Tibial nerve (tissue), 4 donors: ENCODE data around the gene BRI3BP. TPM values are rescaled to one million over a fixed set of nuclear protein-coding genes. Genes with fewer than 3 reads are reported as not detected.
A peak's percentile ranks its signal among the peaks of the same experiment; 100 is the strongest.

ENCODE experiments used
- DNase-seq, 2 donors: peaks; one replicate each; pipeline ENCODE4 v3.0.0-alpha.2; 2019; ENCODE audit warnings: low spot score in 2 of 2
- H3K27ac ChIP-seq, 4 donors: fragments of 200-600 bp; sonication (generic) in 3 of 4; one replicate each; pipeline ENCODE4 v1.5.1; 2017 to 2019; ENCODE audit warnings: mild to moderate bottlenecking in 1 of 4
- H3K27me3 ChIP-seq, 2 donors: fragments of 200-600 bp; sonication (generic) in 1 of 2; one replicate each; pipeline versions ENCODE4 v1.5.1 to v1.6.0; 2017 to 2019
- H3K36me3 ChIP-seq, 3 donors: fragments of 200-600 bp; sonication (generic); one replicate each; pipeline ENCODE4 v1.5.1; 2018 to 2019
- H3K4me1 ChIP-seq, 4 donors: fragments of 200-600 bp; sonication (generic) in 3 of 4; one replicate each; pipeline ENCODE4 v1.5.1; 2017 to 2019
- H3K4me3 ChIP-seq, 4 donors: fragments of 200-600 bp; sonication (generic) in 3 of 4; one replicate each; pipeline ENCODE4 v1.5.1; 2017 to 2019; ENCODE audit warnings: mild to moderate bottlenecking in 1 of 4, moderate library complexity in 1 of 4
- H3K9me3 ChIP-seq, 4 donors: fragments of 200-600 bp; sonication (generic) in 3 of 4; one replicate each; pipeline ENCODE4 v1.5.1; 2017 to 2019
- EP300 ChIP-seq, 2 donors: sonication (generic); formaldehyde crosslinking; IDR thresholded peaks; one replicate each; pipeline ENCODE4 v1.6.1; 2017; ENCODE audit warnings: antibody characterized with exemption in 2 of 2, mild to moderate bottlenecking in 1 of 2
- POLR2A ChIP-seq, 2 donors: fragments of 450-650 bp; IDR thresholded peaks; one replicate each; pipeline ENCODE4 v1.6.1; 2017; ENCODE audit warnings: antibody characterized with exemption in 2 of 2, mild to moderate bottlenecking in 2 of 2, moderate library complexity in 2 of 2
- WGBS, 2 donors: methylation state at CpG; one replicate each; pipeline ENCODE4 v1.1.5; 2018; 5-methylcytosine and 5-hydroxymethylcytosine counted together
- total RNA-seq, 4 donors: library from RNA; depleted of rRNA; stranded (reverse); fragments of >200 nt; gene quantifications; one replicate each; pipeline ENCODE4 v1.1.0, GENCODE V29; 2016
- TF ChIP-seq, protein P1 (sequence below), 5 experiments: fragments of 200-600 bp in 3 of 5; fragments of 450-650 bp in 2 of 5; sonication (generic) in 3 of 5; IDR thresholded peaks; one replicate each; pipeline ENCODE4 v1.5.1; 2016 to 2019; ENCODE audit warnings: antibody characterized with exemption in 5 of 5, mild to moderate bottlenecking in 3 of 5, moderate library complexity in 2 of 5

The BRI3BP gene
- total RNA-seq, 4 donors from 2014 or later = 3.9 to 5.7 (median 4.7) TPM

DNA sequence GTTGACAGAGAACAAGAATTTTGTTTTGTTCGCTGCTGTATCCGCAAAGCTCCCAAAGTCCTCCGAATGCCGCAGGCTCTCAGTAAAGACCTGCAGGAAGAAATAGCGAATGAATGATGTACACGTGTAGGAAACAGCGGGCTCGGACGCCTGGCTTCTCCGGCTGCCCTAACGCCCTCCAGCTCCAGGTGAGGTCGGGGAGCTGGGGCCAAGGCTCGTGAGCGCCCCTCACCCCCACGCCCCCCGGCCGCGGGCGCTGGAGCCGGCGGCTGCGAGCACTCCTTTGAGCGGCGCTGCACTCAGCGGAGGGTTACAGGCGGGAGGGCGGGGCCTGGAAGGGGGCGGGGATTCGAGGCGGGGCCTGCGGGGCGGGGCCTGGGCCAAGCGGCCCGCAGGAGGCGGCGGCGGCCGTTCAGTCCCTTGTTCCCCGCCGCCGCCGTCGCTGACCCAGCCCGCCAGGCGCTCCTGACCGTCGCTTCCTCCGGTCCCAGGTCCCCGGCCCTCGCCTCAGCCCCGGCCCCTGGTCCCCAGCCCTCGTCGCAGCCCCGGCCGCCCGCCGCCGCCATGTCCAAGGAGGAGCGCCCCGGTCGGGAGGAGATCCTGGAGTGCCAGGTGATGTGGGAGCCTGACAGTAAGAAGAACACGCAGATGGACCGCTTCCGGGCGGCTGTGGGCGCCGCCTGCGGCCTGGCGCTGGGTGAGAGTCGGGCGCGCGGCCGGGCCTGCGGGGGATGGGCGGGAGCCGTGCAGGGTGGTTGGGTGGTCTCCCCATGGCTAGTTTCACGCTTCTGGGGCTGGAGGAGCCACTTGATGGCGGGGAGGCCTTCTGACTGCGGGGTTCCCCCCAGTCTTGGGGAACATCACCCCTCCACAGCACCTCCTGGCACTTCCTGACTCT is 71.8 kb downstream of the BRI3BP start, which contains the start of gene AACS:
AACS (plus strand) TSS at position 415 of the 898 bp plus-strand sequence; CDS start at position 565, 150 bp downstream.
- DNase-seq = peak; percentile 59 to 68
- H3K27ac ChIP-seq = peak within 1 kb of the TSS; percentile 47 to 79 (median 70)
- H3K4me3 ChIP-seq = peak within 1 kb of the TSS; percentile 63 to 94 (median 80)
- 0 to 1% methylated on average over 42 to 53 of the region's 80 CpGs for WGBS, 2 donors
- peaks cover 0 to 7% (median 0%) of the 10 kb centered on the region in 3 donors for H3K36me3 ChIP-seq
- no peaks in the 10 kb centered on the region for H3K9me3 ChIP-seq
- H3K27me3 ChIP-seq = no peaks in the 10 kb centered on the region
- TF ChIP-seq, protein P1, sequence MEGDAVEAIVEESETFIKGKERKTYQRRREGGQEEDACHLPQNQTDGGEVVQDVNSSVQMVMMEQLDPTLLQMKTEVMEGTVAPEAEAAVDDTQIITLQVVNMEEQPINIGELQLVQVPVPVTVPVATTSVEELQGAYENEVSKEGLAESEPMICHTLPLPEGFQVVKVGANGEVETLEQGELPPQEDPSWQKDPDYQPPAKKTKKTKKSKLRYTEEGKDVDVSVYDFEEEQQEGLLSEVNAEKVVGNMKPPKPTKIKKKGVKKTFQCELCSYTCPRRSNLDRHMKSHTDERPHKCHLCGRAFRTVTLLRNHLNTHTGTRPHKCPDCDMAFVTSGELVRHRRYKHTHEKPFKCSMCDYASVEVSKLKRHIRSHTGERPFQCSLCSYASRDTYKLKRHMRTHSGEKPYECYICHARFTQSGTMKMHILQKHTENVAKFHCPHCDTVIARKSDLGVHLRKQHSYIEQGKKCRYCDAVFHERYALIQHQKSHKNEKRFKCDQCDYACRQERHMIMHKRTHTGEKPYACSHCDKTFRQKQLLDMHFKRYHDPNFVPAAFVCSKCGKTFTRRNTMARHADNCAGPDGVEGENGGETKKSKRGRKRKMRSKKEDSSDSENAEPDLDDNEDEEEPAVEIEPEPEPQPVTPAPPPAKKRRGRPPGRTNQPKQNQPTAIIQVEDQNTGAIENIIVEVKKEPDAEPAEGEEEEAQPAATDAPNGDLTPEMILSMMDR (IDR thresholded peaks at IDR 0.05) = peak in 2 of 5 experiments; percentile 22 to 25
- peak in 1 of 2 donors; percentile 51 for TF ChIP-seq EP300 (IDR thresholded peaks at IDR 0.05)
- peak in 1 of 2 donors; percentile 62 for TF ChIP-seq POLR2A (IDR thresholded peaks at IDR 0.05)
- H3K4me1 ChIP-seq = peaks cover 0 to 27% (median 11%) of the 10 kb centered on the region in 4 donors

DNA sequence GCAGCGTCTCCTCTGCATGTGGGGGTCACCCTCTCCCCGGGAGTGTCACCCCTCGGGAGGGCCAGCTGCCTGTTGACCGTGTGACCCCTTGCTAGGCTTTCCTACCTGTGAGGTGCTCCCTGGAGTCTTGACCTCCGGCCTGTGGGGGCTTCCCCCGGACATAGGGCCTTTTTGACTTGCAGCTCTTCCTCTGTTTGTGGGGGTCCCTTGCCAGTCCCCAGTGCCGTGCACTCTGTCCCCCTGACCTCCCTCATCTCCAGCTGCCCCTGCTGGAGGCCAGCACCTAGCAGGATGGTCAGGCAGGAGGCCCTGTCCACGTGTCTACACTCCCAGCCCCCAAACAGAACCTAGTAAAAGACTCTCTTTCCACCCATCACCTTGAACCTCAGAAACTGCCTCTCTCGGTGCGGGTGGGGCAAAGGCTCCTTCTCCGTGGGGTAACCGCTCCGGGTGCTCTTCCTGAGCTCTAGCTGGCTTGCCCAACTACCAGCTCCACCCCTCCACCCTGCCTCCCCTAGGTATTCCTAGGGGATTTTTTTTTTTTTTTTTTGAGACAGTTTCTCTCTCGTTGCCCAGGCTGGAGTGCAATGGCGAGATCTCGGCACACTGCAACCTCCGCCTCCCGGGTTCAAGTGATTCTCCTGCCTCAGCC is 72.6 kb downstream of the BRI3BP start:
- H3K4me3 ChIP-seq = peak overlapping the region; percentile 63 to 94 (median 80)
- H3K9me3 ChIP-seq = no peaks in the 10 kb centered on the region
- H3K4me1 ChIP-seq = peaks cover 0 to 27% (median 11%) of the 10 kb centered on the region in 4 donors
- peak overlapping the region in 3 of 4 donors; percentile 60 to 79 (median 79) for H3K27ac ChIP-seq
- DNase-seq = no peak
- TF ChIP-seq POLR2A (IDR thresholded peaks at IDR 0.05) = no peak
- TF ChIP-seq, protein P1 (IDR thresholded peaks at IDR 0.05) = no peak
- TF ChIP-seq EP300 (IDR thresholded peaks at IDR 0.05) = no peak
- peaks cover 0 to 8% (median 0%) of the 10 kb centered on the region in 3 donors for H3K36me3 ChIP-seq
- 50 to 51% methylated on average over 18 of the region's 18 CpGs for WGBS, 2 donors
- no peaks in the 10 kb centered on the region for H3K27me3 ChIP-seq

DNA sequence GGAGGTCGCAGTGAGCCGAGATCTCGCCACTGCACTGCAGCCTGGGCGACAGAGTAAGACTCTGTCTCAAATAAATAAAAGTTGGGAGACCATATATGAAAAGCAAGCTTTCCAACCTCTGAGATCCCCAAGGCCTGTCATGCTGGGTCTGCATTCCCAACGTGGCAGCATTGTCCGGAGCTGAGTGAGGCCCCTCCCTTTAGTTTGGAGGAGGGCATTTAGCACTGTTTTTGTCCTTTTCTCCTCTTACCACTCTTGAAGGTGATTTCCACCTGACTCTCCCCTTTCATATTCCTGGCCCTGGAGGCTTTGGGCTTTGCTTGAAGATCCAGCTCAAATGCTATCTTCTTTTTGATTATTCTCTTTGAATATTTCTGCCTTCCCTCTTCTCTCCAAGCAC is 74.9 kb downstream of the BRI3BP start:
- TF ChIP-seq POLR2A (IDR thresholded peaks at IDR 0.05) (no peak), EP300 (IDR thresholded peaks at IDR 0.05) (no peak)
- TF ChIP-seq, protein P1 (IDR thresholded peaks at IDR 0.05) = no peak
- H3K27ac ChIP-seq = no peak overlapping the region
- no peak for DNase-seq
- H3K36me3 ChIP-seq = peaks cover 0 to 14% (median 0%) of the 10 kb centered on the region in 3 donors
- H3K27me3 ChIP-seq = no peaks in the 10 kb centered on the region
- peaks cover 0 to 27% (median 11%) of the 10 kb centered on the region in 4 donors for H3K4me1 ChIP-seq
- 74 to 78% methylated on average over 6 of the region's 6 CpGs for WGBS, 2 donors
- no peaks in the 10 kb centered on the region for H3K9me3 ChIP-seq
- H3K4me3 ChIP-seq = no peak overlapping the region

DNA sequence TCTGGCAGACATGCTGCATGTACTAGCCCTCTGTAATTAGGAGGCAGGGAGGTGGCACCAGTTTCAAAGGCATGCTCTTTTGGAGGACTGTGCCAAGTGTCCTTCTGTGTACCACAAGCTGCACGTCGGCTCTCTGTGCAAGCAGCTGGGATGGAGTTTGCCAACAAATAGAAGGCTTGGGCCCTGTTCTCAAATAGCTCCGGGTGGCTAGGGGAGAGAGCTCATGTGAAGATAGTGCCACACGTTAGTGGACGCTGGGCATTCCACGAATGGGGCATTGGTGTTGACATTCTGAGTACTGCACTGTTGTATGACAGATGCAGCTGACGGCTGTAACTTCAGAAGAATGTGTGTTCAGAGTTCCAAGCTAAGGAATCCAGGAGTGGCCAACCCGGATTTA is 76.2 kb downstream of the BRI3BP start:
- DNase-seq = no peak
- Histone ChIP-seq H3K4me3 (no peak overlapping the region), H3K36me3 (peaks cover 0 to 14% (median 0%) of the 10 kb centered on the region in 3 donors), H3K27ac (no peak overlapping the region), H3K9me3 (no peaks in the 10 kb centered on the region), H3K4me1 (peaks cover 0 to 24% (median 9%) of the 10 kb centered on the region in 4 donors), H3K27me3 (no peaks in the 10 kb centered on the region)
- TF ChIP-seq, protein P1 (IDR thresholded peaks at IDR 0.05) = no peak
- TF ChIP-seq POLR2A (IDR thresholded peaks at IDR 0.05) (no peak), EP300 (IDR thresholded peaks at IDR 0.05) (no peak)
- 71% methylated on average over 8 of the region's 8 CpGs for WGBS, 2 donors
